GM12872 (cell line): ENCODE results near the gene DTX2.
"Not testable (repeated sequence)": the region's sequence is repeated elsewhere in the genome, so short reads cannot be mapped to it uniquely, and the experiment has no call there.

Source experiments
- CTCF ChIP-seq: IDR thresholded peaks from 3 replicates; pipeline ENCODE4 v1.5.1; 2011; ENCODE audit warnings: low read depth, mild to moderate bottlenecking, low read length, moderate library complexity; ENCODE audit not compliant: insufficient read depth

The DTX2 gene

GRCh38 chr7:76543197-76543596, 81.7 kb downstream of the DTX2 start, which contains the start of gene SPDYE16:
TSS of gene SPDYE16 (minus strand) at chr7:76543297. CDS start at chr7:76541459, 1,838 bp downstream.
- TF ChIP-seq CTCF = not testable (repeated sequence)
